HCT116 (cell line): ENCODE measurements around the gene ZNF330.

Experiments
- EZH2 ChIP-seq: fragments of 200-600 bp; sonication (generic); IDR thresholded peaks from 2 replicates; pipeline ENCODE4 v1.6.1; 2017; ENCODE audit warnings: antibody characterized with exemption, mixed run types
- EZH2phosphoT487 ChIP-seq: fragments of 200-600 bp; IDR thresholded peaks from 2 replicates; pipeline ENCODE4 v1.6.1; 2018; ENCODE audit warnings: antibody characterized with exemption, borderline replicate concordance
- JUND ChIP-seq: IDR thresholded peaks from 2 replicates; pipeline ENCODE4 v1.6.1; 2012
- POLR2A ChIP-seq: IDR thresholded peaks from 2 replicates; pipeline ENCODE4 v1.7.0; 2011; ENCODE audit warnings: borderline replicate concordance; ENCODE audit not compliant: insufficient read depth, insufficient read length; ENCODE audit errors: extremely low read depth
- POLR2AphosphoS5 ChIP-seq: IDR thresholded peaks from 2 replicates; pipeline ENCODE4 v1.6.1; 2011; ENCODE audit warnings: mild to moderate bottlenecking, low read depth, low read length, moderate library complexity
- SIN3A ChIP-seq: IDR thresholded peaks from 2 replicates; pipeline ENCODE4 v1.6.1; 2012; ENCODE audit warnings: low read depth
- TF ChIP-seq, protein P1 (sequence below), 3 experiments: fragments of 200-600 bp in 1 of 3; sonication (generic) in 1 of 3; IDR thresholded peaks in 2 of 3; conservative IDR thresholded peaks in 1 of 3; 2 replicates each; pipeline ENCODE4 v1.5.1; 2012 to 2017; ENCODE audit warnings: low read depth in 2 of 3, low read length in 2 of 3, antibody characterized with exemption in 1 of 3, borderline replicate concordance in 1 of 3, control low read depth in 1 of 3, mild to moderate bottlenecking in 1 of 3, mixed read lengths in 1 of 3, mixed run types in 1 of 3, moderate library complexity in 1 of 3; ENCODE audit not compliant: insufficient read depth in 1 of 3
- TF ChIP-seq, protein P2 (sequence below): IDR thresholded peaks from 2 replicates; pipeline ENCODE4 v1.6.1; 2012

DNA sequence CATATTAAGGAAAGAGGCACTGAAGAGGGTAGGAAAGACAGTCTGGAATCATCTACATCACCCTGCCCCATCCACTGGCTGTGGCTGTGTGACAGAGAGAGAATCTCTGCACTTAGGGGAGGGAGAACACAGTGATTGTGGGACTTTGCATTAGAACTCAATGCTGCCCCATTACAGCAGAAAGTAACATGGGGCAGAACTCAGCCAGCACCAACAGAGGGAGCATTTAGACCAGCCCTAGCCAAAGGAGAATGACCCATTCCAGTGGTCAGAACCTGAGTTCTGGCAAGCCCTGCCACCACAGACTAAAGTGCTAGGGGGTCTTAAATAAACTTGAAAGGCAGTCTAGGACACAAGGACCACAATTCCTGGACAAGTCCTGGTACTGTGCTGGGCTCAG lies 37.9 kb downstream of the ZNF330 start:
- TF ChIP-seq POLR2AphosphoS5: no peak
- TF ChIP-seq, protein P1, sequence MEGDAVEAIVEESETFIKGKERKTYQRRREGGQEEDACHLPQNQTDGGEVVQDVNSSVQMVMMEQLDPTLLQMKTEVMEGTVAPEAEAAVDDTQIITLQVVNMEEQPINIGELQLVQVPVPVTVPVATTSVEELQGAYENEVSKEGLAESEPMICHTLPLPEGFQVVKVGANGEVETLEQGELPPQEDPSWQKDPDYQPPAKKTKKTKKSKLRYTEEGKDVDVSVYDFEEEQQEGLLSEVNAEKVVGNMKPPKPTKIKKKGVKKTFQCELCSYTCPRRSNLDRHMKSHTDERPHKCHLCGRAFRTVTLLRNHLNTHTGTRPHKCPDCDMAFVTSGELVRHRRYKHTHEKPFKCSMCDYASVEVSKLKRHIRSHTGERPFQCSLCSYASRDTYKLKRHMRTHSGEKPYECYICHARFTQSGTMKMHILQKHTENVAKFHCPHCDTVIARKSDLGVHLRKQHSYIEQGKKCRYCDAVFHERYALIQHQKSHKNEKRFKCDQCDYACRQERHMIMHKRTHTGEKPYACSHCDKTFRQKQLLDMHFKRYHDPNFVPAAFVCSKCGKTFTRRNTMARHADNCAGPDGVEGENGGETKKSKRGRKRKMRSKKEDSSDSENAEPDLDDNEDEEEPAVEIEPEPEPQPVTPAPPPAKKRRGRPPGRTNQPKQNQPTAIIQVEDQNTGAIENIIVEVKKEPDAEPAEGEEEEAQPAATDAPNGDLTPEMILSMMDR (IDR thresholded peaks at IDR 0.05 in 2 of 3, conservative IDR thresholded peaks at IDR 0.05 in 1 of 3; ENCODE audit: borderline replicate concordance in 1 of 3, insufficient read depth in 1 of 3, low read depth in 2 of 3, low read length in 2 of 3): no peak
- no peak for TF ChIP-seq JUND
- TF ChIP-seq EZH2phosphoT487: no peak
- TF ChIP-seq SIN3A: no peak
- TF ChIP-seq POLR2A: no peak
- TF ChIP-seq EZH2: no peak
- TF ChIP-seq, protein P2, sequence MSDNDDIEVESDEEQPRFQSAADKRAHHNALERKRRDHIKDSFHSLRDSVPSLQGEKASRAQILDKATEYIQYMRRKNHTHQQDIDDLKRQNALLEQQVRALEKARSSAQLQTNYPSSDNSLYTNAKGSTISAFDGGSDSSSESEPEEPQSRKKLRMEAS: no peak
